Right renal cortex interstitium (tissue), 3 donors: Measurements from ENCODE around the gene THOC6. TPM values are rescaled to one million over a fixed set of nuclear protein-coding genes. Genes with fewer than 3 reads are reported as not detected.

Experiments
- DNase-seq, 3 donors: peaks; one replicate each; pipeline ENCODE4 v3.0.0-alpha.2; 2013; ENCODE audit warnings: low read depth in 3 of 3, low spot score in 2 of 3
- polyA plus RNA-seq, 3 donors: library from polyadenylated mRNA; unstranded; fragments of 120-200 nt; gene quantifications; one replicate each; pipeline ENCODE4 v1.2.1, GENCODE V29; 2013; ENCODE audit not compliant: insufficient read length in 3 of 3

Gene THOC6
- polyA plus RNA-seq, 3 donors = 27.9 to 33.3 (median 29.9) TPM

DNA sequence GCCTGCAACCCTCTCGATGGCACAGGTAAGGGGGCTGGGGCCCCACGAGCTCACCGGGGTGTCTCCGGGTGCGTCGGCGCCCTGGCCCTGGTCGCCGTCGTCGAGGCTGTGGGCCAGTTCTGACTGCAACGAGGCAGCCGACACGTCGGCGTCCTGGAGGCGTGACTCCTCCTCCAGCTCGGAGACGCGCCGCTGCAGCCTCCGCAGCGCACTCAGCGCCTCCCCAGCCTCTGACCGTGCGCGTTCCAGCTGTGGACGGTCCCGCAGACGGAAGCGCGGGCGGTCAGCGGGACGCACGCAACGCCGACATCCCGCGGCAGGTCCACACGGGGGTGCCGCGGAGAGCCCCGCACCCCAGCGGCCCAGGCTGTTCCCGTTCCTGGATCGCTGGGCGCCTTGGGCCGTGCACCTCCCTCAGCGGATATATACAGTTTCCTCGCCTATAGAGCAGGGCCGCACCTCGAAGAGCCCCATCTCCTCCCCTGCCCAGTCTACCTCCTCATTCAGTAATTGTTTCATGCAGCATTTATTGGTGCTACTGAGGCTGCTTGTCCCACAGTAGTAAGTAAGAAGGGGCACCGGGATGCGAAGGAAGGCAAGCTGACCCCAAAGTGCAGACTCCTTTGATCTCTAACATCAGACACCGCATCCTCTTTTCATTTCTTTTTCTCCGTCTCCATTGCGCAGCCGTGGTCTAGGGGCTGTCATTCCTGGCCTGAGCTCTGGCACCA, 5.8 kb downstream of the THOC6 start:
- DNase-seq = no peak

- no peak for DNase-seq
Measured at GRCh38 chr16:3030222-3031212, 6.7 kb downstream of the THOC6 start.

GRCh38 chr16:3032624-3033023, 8.8 kb downstream of the THOC6 start:
- no peak for DNase-seq

DNA sequence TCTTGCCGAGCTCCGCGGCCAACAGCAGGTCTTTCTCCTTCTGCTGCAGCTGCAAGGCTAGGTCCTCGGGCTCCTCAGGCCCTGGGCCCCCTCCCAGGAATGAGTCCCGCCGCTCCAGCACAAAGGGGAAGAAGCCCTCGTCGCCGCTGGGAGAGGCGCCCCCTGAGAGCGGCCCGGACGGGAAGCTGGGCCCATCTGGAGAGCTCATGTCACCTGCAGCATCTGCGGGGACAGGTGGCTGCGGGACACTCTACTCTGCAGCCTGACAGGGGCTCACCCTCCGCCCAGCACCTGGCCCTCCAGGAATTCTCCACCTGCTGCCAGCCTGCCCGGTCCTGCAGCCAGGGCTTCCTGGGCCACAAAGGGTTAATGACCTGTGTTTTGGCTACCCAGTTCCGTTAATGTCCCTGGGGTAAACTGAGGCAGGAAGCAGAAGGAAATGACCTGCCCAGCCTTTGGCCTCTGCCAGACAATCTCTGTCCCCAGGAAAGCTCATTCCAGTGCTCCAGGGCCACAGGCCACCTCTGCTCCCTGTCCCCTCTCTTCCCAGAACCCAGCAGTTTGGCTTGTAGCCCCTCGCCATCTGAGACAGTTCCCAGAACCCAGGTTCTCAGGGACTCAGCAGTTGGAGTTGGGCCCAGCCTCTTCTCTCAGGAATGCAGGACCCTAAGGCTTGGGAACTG, 11.6 kb downstream of the THOC6 start:
- no peak for DNase-seq

GRCh38 chr16:3035972-3036725, 12.3 kb downstream of the THOC6 start:
- DNase-seq = no peak

DNA sequence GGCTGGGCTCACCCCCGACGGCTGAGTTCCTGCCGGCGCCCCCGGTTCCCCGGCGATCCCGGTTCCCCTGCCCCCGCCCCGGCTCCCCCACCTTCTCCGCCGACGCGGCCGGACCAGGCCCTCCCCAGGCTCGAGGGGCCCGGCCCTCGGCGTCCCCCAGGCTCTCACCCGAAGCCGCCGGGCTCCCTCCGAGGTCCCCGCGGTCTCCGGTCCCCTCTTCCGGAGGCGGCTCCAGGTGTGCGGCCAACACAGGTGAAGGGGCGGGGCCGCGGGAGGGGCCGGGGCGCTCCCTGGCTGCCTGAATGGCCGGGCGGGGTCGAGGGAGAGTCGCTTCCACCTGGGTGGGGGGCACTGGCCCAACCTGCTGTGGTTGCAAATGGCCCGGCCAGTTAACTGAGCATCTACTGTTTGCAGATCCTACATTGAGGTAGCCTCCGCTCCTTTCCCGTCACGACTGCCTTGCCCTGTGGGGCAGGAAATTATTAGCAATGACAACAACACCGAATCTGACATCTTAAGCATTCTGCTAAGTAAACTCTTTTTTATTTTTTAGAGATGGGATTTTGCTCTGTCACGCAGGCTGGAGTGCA, 13.0 kb downstream of the THOC6 start, which contains the start of gene BICDL2:
Gene BICDL2 (minus strand): TSS at position 219 of the 590 bp plus-strand sequence. CDS start 1,448 bp downstream, outside the sequence.
- no peak for DNase-seq

DNA sequence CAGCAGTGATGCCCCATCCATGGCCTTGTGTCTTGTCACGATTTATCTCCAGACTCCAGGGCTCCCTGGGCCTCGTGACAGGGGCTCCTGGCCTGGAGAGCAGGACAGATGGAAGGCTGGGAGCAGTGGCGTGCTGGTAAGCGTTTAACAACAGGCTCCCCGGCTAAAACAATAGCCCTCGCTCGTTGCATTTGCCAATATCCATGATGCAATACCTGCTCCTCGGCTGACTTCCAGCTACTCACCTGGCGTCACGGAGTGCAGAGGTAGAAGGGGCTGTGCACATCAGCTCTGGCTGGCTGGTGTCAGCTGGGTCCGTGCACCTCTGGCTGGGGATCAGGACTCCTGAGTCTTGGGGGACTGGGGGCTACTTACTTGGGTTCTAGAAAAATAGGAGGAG, 14.4 kb downstream of the THOC6 start:
- no peak for DNase-seq

DNA sequence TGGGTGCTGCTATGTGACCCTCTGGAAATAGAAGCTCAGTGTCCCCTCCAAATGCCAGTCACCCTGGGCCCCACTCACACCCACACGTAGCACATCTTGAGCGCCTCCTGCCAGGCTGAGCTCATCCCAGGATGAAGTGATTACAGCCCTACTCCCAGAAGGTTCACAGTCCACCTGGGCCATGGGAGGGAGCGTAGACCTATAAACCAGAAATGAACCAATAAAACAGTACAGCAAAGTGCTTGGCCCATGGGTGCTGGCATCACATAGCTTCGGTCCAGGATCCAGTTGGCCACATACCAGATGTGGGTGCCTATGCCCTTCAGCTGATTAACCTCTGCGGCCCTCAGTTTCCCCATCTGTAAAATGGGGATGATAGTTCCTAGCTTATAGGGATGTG, 15.1 kb downstream of the THOC6 start:
- DNase-seq = no peak

DNA sequence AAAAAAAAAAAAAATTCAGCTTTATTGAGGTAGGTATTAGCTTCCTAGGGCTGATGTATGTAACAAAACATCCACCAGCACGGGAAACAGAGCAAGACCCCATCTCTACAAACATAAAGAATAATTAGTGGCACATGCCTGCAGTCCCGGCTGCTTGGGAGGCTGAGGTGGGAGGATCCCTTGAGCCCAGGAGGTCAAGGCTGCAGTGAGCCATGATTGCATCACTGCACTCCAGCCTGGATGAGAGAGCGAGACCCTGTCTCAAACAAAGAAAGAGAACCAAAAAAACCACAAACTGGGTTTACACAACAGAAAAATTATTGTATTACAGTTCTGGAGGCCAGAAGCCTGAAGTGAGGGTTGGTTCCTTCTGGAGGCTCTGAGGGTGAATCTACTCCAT, 18.5 kb downstream of the THOC6 start:
- no peak for DNase-seq

- DNase-seq = no peak
Measured at GRCh38 chr16:3044708-3045107, 20.9 kb downstream of the THOC6 start.

DNA sequence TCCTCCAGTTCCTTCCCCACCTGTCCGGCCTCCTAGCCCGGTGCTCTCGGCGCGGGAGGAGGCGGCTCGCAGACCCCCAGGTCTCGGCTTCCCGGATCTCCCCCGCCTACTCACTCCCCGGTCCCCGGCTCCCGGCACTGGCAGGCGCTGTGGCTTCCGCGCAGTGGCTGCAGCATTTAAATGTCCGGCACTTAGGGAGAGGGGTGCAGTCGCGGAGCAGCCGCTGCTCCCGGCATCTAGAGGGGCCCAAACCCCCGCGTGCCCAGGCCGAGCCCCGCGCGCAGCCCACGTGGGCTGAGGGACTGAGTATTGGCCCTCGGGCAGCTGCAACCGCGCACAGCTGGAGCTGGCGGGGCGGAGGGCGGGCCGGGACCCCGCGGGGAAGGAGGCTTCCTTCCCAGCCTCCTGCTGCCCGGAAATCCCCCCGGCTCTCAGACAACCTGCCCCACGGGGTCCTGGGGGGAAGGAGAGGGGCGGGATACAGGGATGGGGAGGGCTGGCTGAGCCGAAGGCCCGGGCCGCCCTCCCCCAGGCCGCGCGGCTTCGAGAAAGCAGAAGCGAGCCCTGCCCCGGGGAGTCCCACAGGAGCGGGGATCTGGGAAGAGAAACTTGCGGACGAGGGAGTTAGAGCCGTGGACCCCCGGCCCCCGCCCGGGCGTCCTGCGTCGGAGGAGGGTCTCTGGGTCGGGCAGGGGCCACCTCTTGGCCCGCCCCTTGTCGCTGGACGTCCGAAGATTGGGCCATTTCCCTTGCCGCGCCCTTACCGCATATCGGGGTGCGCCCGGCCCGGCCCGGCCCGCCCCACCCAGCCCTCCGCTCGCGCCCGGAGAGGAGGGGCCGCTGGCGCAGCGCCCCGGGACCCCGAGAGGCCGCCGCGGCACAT, 22.2 kb downstream of the THOC6 start, which contains the start of gene MMP25:
Gene MMP25 (plus strand): TSS at position 804 of the 883 bp plus-strand sequence. CDS start 357 bp downstream, outside the sequence.
- DNase-seq = no peak

GRCh38 chr16:3046641-3047386, 23.0 kb downstream of the THOC6 start:
- DNase-seq = no peak

DNA sequence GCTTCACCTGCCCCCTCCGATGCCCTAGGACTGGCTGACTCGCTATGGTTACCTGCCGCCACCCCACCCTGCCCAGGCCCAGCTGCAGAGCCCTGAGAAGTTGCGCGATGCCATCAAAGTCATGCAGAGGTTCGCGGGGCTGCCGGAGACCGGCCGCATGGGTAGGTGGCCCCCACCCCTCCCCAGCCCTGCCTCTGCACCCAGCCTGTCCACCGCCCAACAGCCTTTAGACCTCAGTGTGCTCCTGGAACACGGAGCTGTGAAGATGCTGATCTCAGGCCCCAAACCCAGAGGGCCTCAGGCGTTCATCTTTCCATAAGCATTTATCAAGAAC, 23.5 kb downstream of the THOC6 start:
- no peak for DNase-seq

- DNase-seq = no peak
Measured at GRCh38 chr16:3049921-3050481, 26.2 kb downstream of the THOC6 start.

DNA sequence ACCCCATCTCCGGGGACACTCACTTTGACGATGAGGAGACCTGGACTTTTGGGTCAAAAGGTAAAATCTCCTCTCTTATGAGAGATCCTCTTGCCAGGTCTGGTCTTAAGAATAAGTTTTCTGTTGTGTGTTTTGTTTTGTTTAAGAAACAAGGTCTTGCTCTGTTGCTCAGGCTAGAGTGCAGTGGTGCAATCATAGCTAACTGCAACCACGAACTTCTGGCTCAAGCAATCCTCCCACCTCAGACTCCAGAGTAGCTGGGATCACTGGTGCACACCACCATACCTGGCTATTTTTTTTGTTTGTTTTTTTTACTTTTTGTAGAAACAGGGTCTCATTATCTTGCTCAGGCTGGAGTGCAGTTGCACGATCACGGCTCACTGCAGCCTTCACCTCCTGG, 26.7 kb downstream of the THOC6 start:
- no peak for DNase-seq

DNA sequence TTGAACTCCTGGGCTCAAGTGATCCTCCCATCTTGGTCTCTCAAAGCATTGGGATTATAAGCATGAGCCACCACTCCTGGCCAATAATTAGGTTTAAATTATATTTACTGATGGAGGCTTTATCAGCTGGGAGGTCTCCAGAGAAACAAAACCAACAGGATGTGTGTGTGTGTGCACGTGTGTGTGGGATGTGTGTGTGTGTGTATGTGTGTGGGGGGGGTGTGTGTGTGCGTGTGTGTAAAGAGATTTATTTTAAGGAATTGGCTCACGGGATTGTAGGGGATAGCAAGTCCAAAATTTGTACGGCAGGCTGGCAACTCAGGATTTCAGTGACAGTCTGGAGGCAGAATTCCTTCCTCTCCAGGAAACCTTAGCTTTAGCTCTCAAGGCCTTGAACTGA, 27.2 kb downstream of the THOC6 start:
- no peak for DNase-seq

- no peak for DNase-seq
Measured at GRCh38 chr16:3051494-3051893, 27.7 kb downstream of the THOC6 start.
